Measurements from ENCODE around the gene AACS. TPM values are rescaled to one million over a fixed set of nuclear protein-coding genes. Genes with fewer than 3 reads are reported as not detected.

Gene AACS
- polyA plus RNA-seq, 1 donor (not counting 4 experiments of a cell fraction or from before 2014, with no cell fraction given), result 27.0 TPM

DNA sequence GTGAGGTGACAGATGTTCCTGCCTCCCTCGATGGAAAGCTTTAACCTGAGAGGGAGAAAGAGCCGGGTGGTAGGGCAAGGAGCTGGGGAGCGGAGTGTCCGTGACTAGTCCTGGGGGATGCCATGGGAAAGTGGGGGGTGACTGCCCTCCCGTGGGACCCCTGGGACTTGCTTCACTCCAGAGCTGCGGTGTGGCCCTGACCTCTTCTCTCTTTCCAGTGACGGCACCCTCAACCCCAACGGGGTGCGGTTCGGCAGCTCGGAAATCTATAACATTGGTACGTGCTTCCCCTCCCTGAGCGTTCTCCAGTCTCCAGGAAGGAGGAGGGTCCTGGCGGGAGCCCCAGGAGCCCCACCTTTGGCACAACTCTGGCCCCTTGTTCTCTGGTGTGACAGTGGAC, 69.3 kb downstream of the AACS start:
- DNase-seq (ENCODE audit: low read depth, low spot score) (no peak), FAIRE-seq (no peak)
- Histone ChIP-seq H3K79me2 (ENCODE audit: control insufficient read depth, insufficient read depth, low read length) (no peaks in the 10 kb centered on the region), H2AFZ (ENCODE audit: control insufficient read depth, low read length) (no peak overlapping the region), H3K9ac (ENCODE audit: control insufficient read depth, extremely low read depth, insufficient read depth, low read length) (no peak overlapping the region), H3K9me3 (ENCODE audit: control insufficient read depth, low read depth, low read length) (no peaks in the 10 kb centered on the region), H3K4me2 (ENCODE audit: control insufficient read depth, extremely low read depth, insufficient read depth, low read depth, low read length) (no peak overlapping the region), H3K27me3 (ENCODE audit: control insufficient read depth, extremely low read depth, insufficient read depth, low read length) (no peaks in the 10 kb centered on the region), H3K36me3 (ENCODE audit: control insufficient read depth in 2 of 2, extremely low read depth in 1 of 2, insufficient read depth in 2 of 2, low read length in 2 of 2) (peaks cover 19 to 30% of the 10 kb centered on the region in 2 experiments), H4K20me1 (ENCODE audit: control insufficient read depth, extremely low read depth, insufficient read depth, low read length) (no peaks in the 10 kb centered on the region), H3K27ac (ENCODE audit: control insufficient read depth, insufficient read depth, low read length) (no peak overlapping the region), H3K9me1 (ENCODE audit: control insufficient read depth, extremely low read depth, insufficient read depth, low read length) (no peaks in the 10 kb centered on the region), H3K4me3 (ENCODE audit: control insufficient read depth in 2 of 3, extremely low read depth in 1 of 3, insufficient read depth in 2 of 3, low read depth in 1 of 3, low read length in 3 of 3) (no peak overlapping the region), H3K4me1 (ENCODE audit: control insufficient read depth, extremely low read depth, insufficient read depth, low read length) (no peaks in the 10 kb centered on the region)
- dilution Hi-C loops (cut with MboI; ENCODE audit: extremely low pct_ligation_motif_present, low sequenced_read_pairs), result no loop called here
- no peak for TF ChIP-seq EZH2 (IDR thresholded peaks at IDR 0.05; ENCODE audit: low read length)
- TF ChIP-seq, protein P1, sequence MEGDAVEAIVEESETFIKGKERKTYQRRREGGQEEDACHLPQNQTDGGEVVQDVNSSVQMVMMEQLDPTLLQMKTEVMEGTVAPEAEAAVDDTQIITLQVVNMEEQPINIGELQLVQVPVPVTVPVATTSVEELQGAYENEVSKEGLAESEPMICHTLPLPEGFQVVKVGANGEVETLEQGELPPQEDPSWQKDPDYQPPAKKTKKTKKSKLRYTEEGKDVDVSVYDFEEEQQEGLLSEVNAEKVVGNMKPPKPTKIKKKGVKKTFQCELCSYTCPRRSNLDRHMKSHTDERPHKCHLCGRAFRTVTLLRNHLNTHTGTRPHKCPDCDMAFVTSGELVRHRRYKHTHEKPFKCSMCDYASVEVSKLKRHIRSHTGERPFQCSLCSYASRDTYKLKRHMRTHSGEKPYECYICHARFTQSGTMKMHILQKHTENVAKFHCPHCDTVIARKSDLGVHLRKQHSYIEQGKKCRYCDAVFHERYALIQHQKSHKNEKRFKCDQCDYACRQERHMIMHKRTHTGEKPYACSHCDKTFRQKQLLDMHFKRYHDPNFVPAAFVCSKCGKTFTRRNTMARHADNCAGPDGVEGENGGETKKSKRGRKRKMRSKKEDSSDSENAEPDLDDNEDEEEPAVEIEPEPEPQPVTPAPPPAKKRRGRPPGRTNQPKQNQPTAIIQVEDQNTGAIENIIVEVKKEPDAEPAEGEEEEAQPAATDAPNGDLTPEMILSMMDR (optimal IDR thresholded peaks at IDR 0.05 in 1 of 3, IDR thresholded peaks at IDR 0.05 in 1 of 3, conservative IDR thresholded peaks at IDR 0.05 in 1 of 3; ENCODE audit: extremely low read depth in 1 of 3, insufficient read depth in 2 of 3, low read length in 3 of 3), result no peak

- Histone ChIP-seq H3K4me3 (ENCODE audit: control insufficient read depth in 2 of 3, extremely low read depth in 1 of 3, insufficient read depth in 2 of 3, low read depth in 1 of 3, low read length in 3 of 3) (no peak overlapping the region), H3K79me2 (ENCODE audit: control insufficient read depth, insufficient read depth, low read length) (no peaks in the 10 kb centered on the region), H2AFZ (ENCODE audit: control insufficient read depth, low read length) (no peak overlapping the region), H4K20me1 (ENCODE audit: control insufficient read depth, extremely low read depth, insufficient read depth, low read length) (no peaks in the 10 kb centered on the region), H3K27ac (ENCODE audit: control insufficient read depth, insufficient read depth, low read length) (no peak overlapping the region), H3K9me1 (ENCODE audit: control insufficient read depth, extremely low read depth, insufficient read depth, low read length) (no peaks in the 10 kb centered on the region), H3K9me3 (ENCODE audit: control insufficient read depth, low read depth, low read length) (no peaks in the 10 kb centered on the region), H3K27me3 (ENCODE audit: control insufficient read depth, extremely low read depth, insufficient read depth, low read length) (no peaks in the 10 kb centered on the region), H3K36me3 (ENCODE audit: control insufficient read depth in 2 of 2, extremely low read depth in 1 of 2, insufficient read depth in 2 of 2, low read length in 2 of 2) (peaks cover 15 to 25% of the 10 kb centered on the region in 2 experiments), H3K9ac (ENCODE audit: control insufficient read depth, extremely low read depth, insufficient read depth, low read length) (no peak overlapping the region), H3K4me1 (ENCODE audit: control insufficient read depth, extremely low read depth, insufficient read depth, low read length) (peaks cover 12% of the 10 kb centered on the region), H3K4me2 (ENCODE audit: control insufficient read depth, extremely low read depth, insufficient read depth, low read depth, low read length) (no peak overlapping the region)
- TF ChIP-seq, protein P1 (optimal IDR thresholded peaks at IDR 0.05 in 1 of 3, IDR thresholded peaks at IDR 0.05 in 1 of 3, conservative IDR thresholded peaks at IDR 0.05 in 1 of 3; ENCODE audit: extremely low read depth in 1 of 3, insufficient read depth in 2 of 3, low read length in 3 of 3), result no peak
- TF ChIP-seq EZH2 (IDR thresholded peaks at IDR 0.05; ENCODE audit: low read length), result no peak
- DNase-seq (ENCODE audit: low read depth, low spot score), result no peak
- no peak for FAIRE-seq
- dilution Hi-C loops (cut with MboI; ENCODE audit: extremely low pct_ligation_motif_present, low sequenced_read_pairs), result no loop called here
Observed at GRCh38 chr12:125135906-125136305, 70.7 kb downstream of the AACS start.
